GM18498 (cell line): ENCODE data around the gene DDX6.

Source experiments
- ATAC-seq: cut with Tn5 transposase; IDR thresholded peaks from one replicate; pipeline ENCODE4 v1.9.1; 2021; ENCODE audit warnings: mild to moderate bottlenecking, moderate library complexity; ENCODE audit not compliant: unreplicated experiment

Gene DDX6

DNA sequence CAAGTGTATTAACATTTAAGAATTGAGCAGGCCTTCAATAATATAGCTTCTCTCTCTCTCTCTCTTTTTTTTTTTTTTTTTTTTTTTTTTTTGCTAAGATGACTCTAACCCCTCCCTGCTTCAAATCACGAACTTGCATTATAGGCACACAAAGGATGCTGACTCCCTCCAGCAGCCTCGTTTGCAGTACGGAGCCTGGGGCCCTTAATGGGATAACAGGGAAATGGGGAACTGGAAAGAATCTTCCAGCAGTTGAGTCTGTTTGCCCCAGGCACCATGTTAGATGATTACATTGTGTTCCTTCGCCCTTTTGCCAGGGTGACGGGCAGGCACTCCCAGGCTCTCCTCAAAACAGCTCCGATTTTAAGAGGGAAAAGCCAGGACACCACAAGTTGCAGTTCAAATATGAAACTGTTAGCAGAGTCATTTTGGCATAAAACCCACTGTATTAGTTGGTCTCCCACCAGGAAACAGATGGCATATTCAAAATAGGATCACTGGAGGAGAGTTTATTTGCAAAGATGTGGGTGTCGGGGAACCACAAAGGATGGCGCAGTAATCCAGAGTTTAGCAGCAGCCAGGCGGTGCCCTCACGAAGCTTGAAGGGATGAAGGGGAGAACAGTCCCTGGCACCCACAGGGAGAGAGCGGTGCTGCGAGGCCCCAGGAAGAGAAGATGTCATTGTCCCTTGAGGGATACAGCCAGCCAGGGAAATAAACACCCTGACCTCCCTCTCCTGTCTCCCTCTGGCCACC is 85.0 kb downstream of the DDX6 start:
- ATAC-seq: no peak

- ATAC-seq: no peak
Measured at GRCh38 chr11:118705111-118705741, 85.7 kb downstream of the DDX6 start.

GRCh38 chr11:118703563-118704106 is 87.3 kb downstream of the DDX6 start:
- ATAC-seq: no peak

- no peak for ATAC-seq
Measured at GRCh38 chr11:118699506-118700220, 91.3 kb downstream of the DDX6 start.
